ENCODE data around the gene PCF11.

DNA sequence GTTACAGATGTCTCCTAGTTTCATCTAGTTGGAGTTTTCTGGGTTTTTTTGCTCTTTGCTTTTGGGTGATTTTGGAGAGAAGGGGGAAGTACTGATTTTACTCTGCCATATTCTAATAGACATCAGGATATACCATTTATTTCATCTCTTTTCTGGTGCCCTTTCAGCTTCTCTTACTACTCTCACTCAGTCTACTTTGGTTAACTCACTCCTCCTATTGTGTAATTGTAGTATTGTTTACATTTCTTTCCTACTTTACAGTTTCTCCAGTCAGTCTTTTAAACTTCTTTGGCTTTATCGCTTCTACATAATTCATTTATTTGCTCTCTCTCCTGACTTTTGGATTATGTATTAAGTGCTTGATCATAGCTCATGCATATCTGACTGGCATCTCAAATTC, 43.1 kb downstream of the PCF11 start:
- TF ChIP-seq, protein P1, sequence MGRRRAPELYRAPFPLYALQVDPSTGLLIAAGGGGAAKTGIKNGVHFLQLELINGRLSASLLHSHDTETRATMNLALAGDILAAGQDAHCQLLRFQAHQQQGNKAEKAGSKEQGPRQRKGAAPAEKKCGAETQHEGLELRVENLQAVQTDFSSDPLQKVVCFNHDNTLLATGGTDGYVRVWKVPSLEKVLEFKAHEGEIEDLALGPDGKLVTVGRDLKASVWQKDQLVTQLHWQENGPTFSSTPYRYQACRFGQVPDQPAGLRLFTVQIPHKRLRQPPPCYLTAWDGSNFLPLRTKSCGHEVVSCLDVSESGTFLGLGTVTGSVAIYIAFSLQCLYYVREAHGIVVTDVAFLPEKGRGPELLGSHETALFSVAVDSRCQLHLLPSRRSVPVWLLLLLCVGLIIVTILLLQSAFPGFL (CRISPR knock-in tag; IDR thresholded peaks at IDR 0.05; ENCODE audit: borderline replicate concordance), result no peak
- TF ChIP-seq CTCF (IDR thresholded peaks at IDR 0.05) (no peak), ATF3 (CRISPR knock-in tag; conservative IDR thresholded peaks at IDR 0.05) (no peak)
- TF ChIP-seq, protein P2, sequence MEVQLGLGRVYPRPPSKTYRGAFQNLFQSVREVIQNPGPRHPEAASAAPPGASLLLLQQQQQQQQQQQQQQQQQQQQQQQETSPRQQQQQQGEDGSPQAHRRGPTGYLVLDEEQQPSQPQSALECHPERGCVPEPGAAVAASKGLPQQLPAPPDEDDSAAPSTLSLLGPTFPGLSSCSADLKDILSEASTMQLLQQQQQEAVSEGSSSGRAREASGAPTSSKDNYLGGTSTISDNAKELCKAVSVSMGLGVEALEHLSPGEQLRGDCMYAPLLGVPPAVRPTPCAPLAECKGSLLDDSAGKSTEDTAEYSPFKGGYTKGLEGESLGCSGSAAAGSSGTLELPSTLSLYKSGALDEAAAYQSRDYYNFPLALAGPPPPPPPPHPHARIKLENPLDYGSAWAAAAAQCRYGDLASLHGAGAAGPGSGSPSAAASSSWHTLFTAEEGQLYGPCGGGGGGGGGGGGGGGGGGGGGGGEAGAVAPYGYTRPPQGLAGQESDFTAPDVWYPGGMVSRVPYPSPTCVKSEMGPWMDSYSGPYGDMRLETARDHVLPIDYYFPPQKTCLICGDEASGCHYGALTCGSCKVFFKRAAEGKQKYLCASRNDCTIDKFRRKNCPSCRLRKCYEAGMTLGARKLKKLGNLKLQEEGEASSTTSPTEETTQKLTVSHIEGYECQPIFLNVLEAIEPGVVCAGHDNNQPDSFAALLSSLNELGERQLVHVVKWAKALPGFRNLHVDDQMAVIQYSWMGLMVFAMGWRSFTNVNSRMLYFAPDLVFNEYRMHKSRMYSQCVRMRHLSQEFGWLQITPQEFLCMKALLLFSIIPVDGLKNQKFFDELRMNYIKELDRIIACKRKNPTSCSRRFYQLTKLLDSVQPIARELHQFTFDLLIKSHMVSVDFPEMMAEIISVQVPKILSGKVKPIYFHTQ (CRISPR knock-in tag; IDR thresholded peaks at IDR 0.05), result no peak
